Measurements from ENCODE around the gene DSTN.

GRCh38 chr20:17631576-17632319 lies 61.9 kb downstream of the DSTN start:
- TF ChIP-seq CTCF (IDR thresholded peaks at IDR 0.05) (no peak), POLR2A (IDR thresholded peaks at IDR 0.05) (no peak), EP300 (IDR thresholded peaks at IDR 0.05) (no peak)
